A549 (cell line): ENCODE results near the gene GRIK1.

Experiments
- CTCF ChIP-seq: fragments of >200 bp; sonication (Bioruptor Twin); formaldehyde crosslinking; IDR thresholded peaks from 3 replicates; pipeline ENCODE4 v1.5.1; 2016
- EP300 ChIP-seq, 2 experiments: fragments of >200 bp; sonication (Bioruptor Twin); formaldehyde crosslinking; IDR thresholded peaks; 2 replicates in 1 of 2; 3 replicates in 1 of 2; pipeline ENCODE4 v1.6.1; 2016 to 2017
- POLR2A ChIP-seq: IDR thresholded peaks from 2 replicates; pipeline ENCODE4 v1.6.1; 2012; ENCODE audit warnings: mild to moderate bottlenecking, low read length
- RCOR1 ChIP-seq: fragments of 150-350 bp; IDR thresholded peaks from 2 replicates; pipeline ENCODE4 v1.6.1; 2014; ENCODE audit warnings: antibody characterized with exemption, low read length, low read depth
- ZFP36 ChIP-seq: fragments of 450-650 bp; IDR thresholded peaks from 2 replicates; pipeline ENCODE4 v1.6.1; 2014; ENCODE audit warnings: borderline replicate concordance; ENCODE audit not compliant: partially characterized antibody

GRCh38 chr21:29710498-29710897 is 229.3 kb downstream of the GRIK1 start:
- TF ChIP-seq POLR2A (no peak), ZFP36 (no peak), RCOR1 (no peak), CTCF (no peak), EP300 (IDR thresholded peaks at IDR 0.05) (no peak)
